ENCODE measurements around the gene PDE11A.

GRCh38 chr2:177617849-177618248 lies 454.7 kb downstream of the PDE11A start:
- TF ChIP-seq POLR2A (IDR thresholded peaks at IDR 0.05) (no peak), CTCF (IDR thresholded peaks at IDR 0.05) (no peak)

Data from uterus (tissue), 2 donors.